Lung (tissue), 12 donors: ENCODE data around the gene LRP4. TPM values are rescaled to one million over a fixed set of nuclear protein-coding genes. Genes with fewer than 3 reads are reported as not detected.

Experiments used
- ATAC-seq: fragments of 200-7000 bp; cut with Tn5 transposase; one replicate; pipeline ENCODE4 v1.9.1; 2020; ENCODE audit warnings: moderate number of reproducible peaks; ENCODE audit not compliant: insufficient read depth, low FRiP score
- DNase-seq, 3 donors: peaks; one replicate each; pipeline ENCODE4 v3.0.0-alpha.2; 2013 to 2017
- H3K27ac ChIP-seq, 2 donors: one replicate each; pipeline ENCODE4 v1.5.1; 2013; ENCODE audit warnings: mild to moderate bottlenecking in 2 of 2, moderate library complexity in 2 of 2, control low read depth in 1 of 2, inconsistent platforms in 1 of 2, low read depth in 1 of 2, low read length in 1 of 2
- H3K27me3 ChIP-seq, 3 donors: one replicate each; pipeline ENCODE4 v1.5.1; 2013; ENCODE audit warnings: low read length in 2 of 3; ENCODE audit not compliant: control insufficient read depth in 3 of 3, insufficient read depth in 3 of 3
- H3K36me3 ChIP-seq, 4 donors: one replicate each; pipeline ENCODE4 v1.5.1; 2013; ENCODE audit warnings: low read length in 4 of 4, mild to moderate bottlenecking in 1 of 4, moderate library complexity in 1 of 4; ENCODE audit not compliant: control insufficient read depth in 4 of 4, insufficient read depth in 4 of 4
- H3K4me1 ChIP-seq, 5 donors: one replicate each; pipeline ENCODE4 v1.5.1; 2013; ENCODE audit warnings: low read length in 5 of 5, mild to moderate bottlenecking in 2 of 5, moderate library complexity in 1 of 5; ENCODE audit not compliant: control insufficient read depth in 5 of 5, insufficient read depth in 5 of 5
- H3K4me3 ChIP-seq: one replicate; pipeline ENCODE4 v1.5.1; 2013; ENCODE audit warnings: mild to moderate bottlenecking, control low read depth, moderate library complexity
- H3K9ac ChIP-seq, 2 donors: one replicate each; pipeline ENCODE4 v1.5.1; 2013; ENCODE audit warnings: low read length in 2 of 2, control low read depth in 1 of 2; ENCODE audit not compliant: insufficient read depth in 1 of 2
- H3K9me3 ChIP-seq, 4 donors: one replicate each; pipeline ENCODE4 v1.5.1; 2013; ENCODE audit warnings: low read length in 3 of 4, mild to moderate bottlenecking in 1 of 4, moderate library complexity in 1 of 4; ENCODE audit not compliant: control insufficient read depth in 4 of 4, insufficient read depth in 3 of 4
- WGBS, 2 donors: extraction: QIAGEN DNeasy Blood & Tissue Kit; methylation state at CpG; one replicate each; pipeline ENCODE4 v1.1.7; 2013; 5-methylcytosine and 5-hydroxymethylcytosine counted together
- polyA plus RNA-seq, 2 donors: library from polyadenylated mRNA; stranded (reverse); fragments of 200-250 nt; gene quantifications; one replicate each; pipeline ENCODE4 v1.2.1, GENCODE V29; 2013
- total RNA-seq, 2 donors: library from RNA; depleted of rRNA in 1 of 2; stranded (reverse); fragments of >200 nt in 1 of 2; gene quantifications; one replicate each; pipeline ENCODE4 v1.2.1, GENCODE V29; 2014 to 2021
- TF ChIP-seq, protein P1 (sequence below): IDR thresholded peaks from 2 replicates; pipeline ENCODE4 v1.5.1; 2012; ENCODE audit warnings: mild to moderate bottlenecking; ENCODE audit errors: control extremely low read depth, extremely low read depth
- donor health status: control.
- donor health status: control.
- donor health status: Bipolar disorder and iron deficiency.
- donor health status: healthy.
- donor health status: DM: yes; HTN: yes; CAD: no.

The LRP4 gene
- total and polyA plus RNA-seq, 4 donors = 1.0 to 30.8 (median 2.9) TPM

DNA sequence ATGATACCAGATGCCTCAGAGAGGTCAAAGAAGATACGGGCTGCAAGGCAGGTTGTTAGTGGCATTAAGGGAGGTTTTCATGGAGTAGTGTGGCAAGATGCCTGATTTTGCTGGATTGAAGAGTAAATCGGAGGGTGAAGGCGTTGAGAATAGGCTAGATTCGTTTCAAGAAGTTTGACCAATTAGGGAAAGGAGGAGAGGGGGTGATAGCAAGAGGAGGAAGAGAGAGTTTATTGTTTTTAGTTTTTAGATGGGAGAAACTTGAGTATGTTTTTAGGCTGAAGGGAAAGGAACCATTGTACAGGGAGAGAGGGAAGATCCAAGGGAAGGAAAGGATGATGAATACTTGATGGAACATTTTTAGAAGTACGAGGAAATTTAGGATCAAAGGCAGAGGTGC, 34.7 kb upstream of the LRP4 start:
- 92 to 95% methylated on average over 5 of the region's 5 CpGs for WGBS, 2 donors
- ATAC-seq (no peak), DNase-seq (no peak)
- Histone ChIP-seq H3K36me3 (peaks cover 0 to 2% (median 0%) of the 10 kb centered on the region in 4 donors), H3K9me3 (no peaks in the 10 kb centered on the region), H3K9ac (no peak overlapping the region), H3K4me3 (no peak overlapping the region), H3K27me3 (no peaks in the 10 kb centered on the region), H3K27ac (no peak overlapping the region), H3K4me1 (peaks cover 0 to 4% (median 0%) of the 10 kb centered on the region in 5 donors)
- TF ChIP-seq, protein P1, sequence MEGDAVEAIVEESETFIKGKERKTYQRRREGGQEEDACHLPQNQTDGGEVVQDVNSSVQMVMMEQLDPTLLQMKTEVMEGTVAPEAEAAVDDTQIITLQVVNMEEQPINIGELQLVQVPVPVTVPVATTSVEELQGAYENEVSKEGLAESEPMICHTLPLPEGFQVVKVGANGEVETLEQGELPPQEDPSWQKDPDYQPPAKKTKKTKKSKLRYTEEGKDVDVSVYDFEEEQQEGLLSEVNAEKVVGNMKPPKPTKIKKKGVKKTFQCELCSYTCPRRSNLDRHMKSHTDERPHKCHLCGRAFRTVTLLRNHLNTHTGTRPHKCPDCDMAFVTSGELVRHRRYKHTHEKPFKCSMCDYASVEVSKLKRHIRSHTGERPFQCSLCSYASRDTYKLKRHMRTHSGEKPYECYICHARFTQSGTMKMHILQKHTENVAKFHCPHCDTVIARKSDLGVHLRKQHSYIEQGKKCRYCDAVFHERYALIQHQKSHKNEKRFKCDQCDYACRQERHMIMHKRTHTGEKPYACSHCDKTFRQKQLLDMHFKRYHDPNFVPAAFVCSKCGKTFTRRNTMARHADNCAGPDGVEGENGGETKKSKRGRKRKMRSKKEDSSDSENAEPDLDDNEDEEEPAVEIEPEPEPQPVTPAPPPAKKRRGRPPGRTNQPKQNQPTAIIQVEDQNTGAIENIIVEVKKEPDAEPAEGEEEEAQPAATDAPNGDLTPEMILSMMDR = no peak

DNA sequence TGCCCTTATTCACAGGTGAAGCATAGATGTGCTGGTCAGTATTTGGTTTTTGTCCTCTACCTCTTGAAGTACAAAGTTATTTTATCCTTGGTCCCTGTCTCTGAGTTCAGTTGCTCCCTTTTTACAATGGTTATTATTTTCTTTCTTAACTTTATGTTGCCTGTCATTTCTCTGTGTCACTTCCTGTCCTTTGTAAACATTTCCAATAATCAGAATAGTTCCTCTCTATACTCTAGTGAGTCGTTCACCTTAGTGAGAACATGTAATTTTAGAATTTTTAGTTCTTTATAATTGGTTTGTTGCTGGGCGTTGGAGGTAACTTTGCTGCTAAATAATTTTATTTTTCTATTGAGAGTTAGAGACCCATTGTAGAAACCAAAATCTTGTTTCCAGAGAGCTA, 34.2 kb upstream of the LRP4 start:
- Histone ChIP-seq H3K27ac (no peak overlapping the region), H3K9me3 (no peaks in the 10 kb centered on the region), H3K36me3 (peaks cover 0 to 4% (median 0%) of the 10 kb centered on the region in 4 donors), H3K4me1 (peaks cover 0 to 4% (median 0%) of the 10 kb centered on the region in 5 donors), H3K4me3 (no peak overlapping the region), H3K27me3 (no peaks in the 10 kb centered on the region), H3K9ac (no peak overlapping the region)
- TF ChIP-seq, protein P1 = no peak
- ATAC-seq (no peak), DNase-seq (no peak)
- WGBS, 2 donors = 53 to 60% methylated on average over 2 of the region's 2 CpGs

DNA sequence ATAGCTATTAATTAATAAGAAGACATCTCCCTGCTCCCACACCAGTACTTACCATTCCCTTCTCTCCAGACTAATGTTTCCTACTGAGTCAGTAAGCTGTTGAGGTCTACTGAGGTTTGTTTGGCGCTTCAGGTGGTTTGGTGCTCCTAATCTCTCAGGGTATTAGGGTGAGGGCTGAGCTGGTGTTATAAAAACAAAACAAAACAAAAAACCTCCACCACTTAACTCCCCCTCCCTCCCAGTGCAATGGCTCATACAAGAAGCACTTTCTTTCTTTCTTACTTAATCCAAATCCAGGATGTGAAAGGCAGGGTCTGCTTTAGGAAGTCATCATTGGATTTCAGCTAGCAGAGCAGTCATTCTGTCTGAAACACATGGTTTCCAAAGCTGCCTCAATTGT, 33.5 kb upstream of the LRP4 start:
- no peaks in the 10 kb centered on the region for H3K27me3 ChIP-seq
- peaks cover 0 to 4% (median 0%) of the 10 kb centered on the region in 4 donors for H3K36me3 ChIP-seq
- no peak overlapping the region for H3K4me3 ChIP-seq
- no peak for DNase-seq
- no peak overlapping the region for H3K27ac ChIP-seq
- peaks cover 0 to 4% (median 0%) of the 10 kb centered on the region in 5 donors for H3K4me1 ChIP-seq
- no peak for ATAC-seq
- H3K9ac ChIP-seq = no peak overlapping the region
- TF ChIP-seq, protein P1 = no peak
- 90 to 100% methylated on average over 1 of the region's 1 CpG for WGBS, 2 donors
- H3K9me3 ChIP-seq = no peaks in the 10 kb centered on the region

DNA sequence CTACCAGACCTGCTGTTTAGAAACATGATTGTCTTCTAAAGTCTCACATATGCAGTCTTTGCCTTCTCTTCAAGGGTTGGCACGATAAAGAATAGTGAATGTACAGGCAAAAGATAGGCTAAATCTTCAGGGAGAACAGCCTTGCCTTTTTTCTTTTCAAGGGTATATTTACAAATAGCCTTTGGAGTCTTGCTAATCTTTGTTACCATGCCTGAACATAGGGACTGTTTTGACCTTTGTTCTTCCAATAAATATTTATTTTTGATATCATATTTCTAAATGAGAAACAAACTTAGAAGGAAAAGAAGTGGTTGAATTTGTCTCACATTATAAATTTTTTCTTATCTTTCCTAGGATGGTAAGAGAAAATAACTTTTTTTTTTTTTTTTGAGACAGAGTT, 30.9 kb upstream of the LRP4 start:
- H3K27me3 ChIP-seq = no peaks in the 10 kb centered on the region
- no peaks in the 10 kb centered on the region for H3K9me3 ChIP-seq
- peaks cover 0 to 4% (median 0%) of the 10 kb centered on the region in 5 donors for H3K4me1 ChIP-seq
- no peak overlapping the region for H3K9ac ChIP-seq
- DNase-seq = no peak
- no peak overlapping the region for H3K4me3 ChIP-seq
- TF ChIP-seq, protein P1 = no peak
- WGBS, 2 donors = 95% methylated on average over 1 of the region's 1 CpG
- no peak overlapping the region for H3K27ac ChIP-seq
- ATAC-seq = no peak
- peaks cover 0 to 1% (median 0%) of the 10 kb centered on the region in 4 donors for H3K36me3 ChIP-seq
